Caki2 (cell line): ENCODE results near the gene LACC1. TPM values are rescaled to one million over a fixed set of nuclear protein-coding genes. Genes with fewer than 3 reads are reported as not detected.
A peak's percentile ranks its signal among the peaks of the same experiment; 100 is the strongest.

ENCODE experiments used
- DNase-seq: peaks from one replicate; pipeline ENCODE4 v3.0.0-alpha.2; 2015; ENCODE audit warnings: low read depth
- in situ Hi-C: cut with HindIII; loops from 2 replicates; pipeline ENCODE4 v1.10.0; 2016; ENCODE audit warnings: low sequenced_read_pairs, low pct_unique_long_range_greater_than_20kb, mixed read lengths
- total RNA-seq: library from RNA; depleted of rRNA; stranded (reverse); fragments of >200 nt; shearing (Covaris generic); gene quantifications from 2 replicates; pipeline ENCODE4 v1.2.3, GENCODE V29; 2014; ENCODE audit warnings: low replicate concordance; rRNA removed

The LACC1 gene
- 5.0 TPM in 1 of 2 replicates, not detected in the other for total RNA-seq

- in situ Hi-C loops = no loop called here
- DNase-seq = no peak
Observed at GRCh38 chr13:43879755-43880181, at the start of gene LACC1. Gene LACC1 (plus strand): TSS chr13:43879904. CDS start chr13:43880986, 1,082 bp downstream.

DNA sequence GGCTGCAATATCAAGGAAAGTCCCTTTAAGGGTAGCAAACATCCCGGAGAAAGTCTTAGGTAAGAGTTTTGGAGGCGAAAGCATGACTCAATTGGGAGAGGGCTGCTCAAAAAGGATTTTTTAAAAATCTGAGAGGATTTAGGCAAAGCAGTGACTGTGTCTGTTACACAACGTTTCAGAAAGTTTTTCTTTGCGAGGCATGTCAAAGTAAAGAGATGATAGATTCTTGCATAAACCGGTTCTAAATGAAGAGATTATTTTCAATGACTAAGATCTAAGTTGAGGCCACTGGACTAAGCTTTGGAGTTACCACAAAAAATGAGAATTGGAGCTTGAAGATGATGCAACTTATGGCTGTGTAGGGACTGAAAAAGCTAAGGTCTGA lies 49.2 kb upstream of the LACC1 start:
- in situ Hi-C loops = no loop called here
- DNase-seq = no peak

GRCh38 chr13:43831088-43831487 lies 48.6 kb upstream of the LACC1 start:
- no peak for DNase-seq
- in situ Hi-C loops = no loop called here

DNA sequence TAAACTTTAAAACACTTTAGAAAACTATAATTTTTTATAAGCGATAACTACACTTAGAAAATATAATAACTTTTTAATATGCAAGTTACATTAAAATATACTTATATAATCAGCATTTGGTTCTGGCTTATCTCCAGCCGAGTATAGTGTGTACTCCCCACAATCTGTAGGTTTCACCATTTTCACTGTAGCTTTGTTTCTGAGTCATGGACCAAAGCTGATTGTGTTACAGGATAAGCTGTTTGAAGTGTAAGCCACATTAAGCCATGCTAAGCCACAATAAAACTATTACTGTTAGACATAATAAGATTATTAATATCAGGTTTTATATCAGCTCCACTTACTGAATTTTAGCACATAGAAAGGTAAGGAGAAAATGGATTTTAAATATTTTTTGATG lies 44.0 kb upstream of the LACC1 start:
- in situ Hi-C loops = no loop called here
- no peak for DNase-seq

DNA sequence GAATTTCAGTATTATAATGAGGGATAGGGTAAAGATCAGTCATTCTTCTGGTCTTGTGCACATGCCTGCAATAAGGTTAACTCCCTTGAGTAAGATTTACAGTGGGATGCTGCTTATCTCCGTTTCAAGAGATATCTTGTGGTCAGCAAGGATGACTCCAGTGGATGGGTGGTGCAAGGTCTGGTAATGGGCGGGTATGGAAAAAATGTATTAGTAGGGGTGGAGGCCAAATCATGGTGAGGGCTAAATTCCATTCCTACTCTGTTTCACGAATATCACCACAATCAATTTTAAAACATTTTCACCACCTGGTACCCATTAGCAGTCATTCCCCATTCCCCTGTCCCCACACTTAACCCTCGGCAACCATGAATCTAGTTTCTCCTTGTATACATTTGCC lies 40.8 kb upstream of the LACC1 start:
- no peak for DNase-seq
- in situ Hi-C loops = no loop called here

GRCh38 chr13:43846496-43847158 lies 33.1 kb upstream of the LACC1 start:
- no peak for DNase-seq
- in situ Hi-C loops = no loop called here

DNA sequence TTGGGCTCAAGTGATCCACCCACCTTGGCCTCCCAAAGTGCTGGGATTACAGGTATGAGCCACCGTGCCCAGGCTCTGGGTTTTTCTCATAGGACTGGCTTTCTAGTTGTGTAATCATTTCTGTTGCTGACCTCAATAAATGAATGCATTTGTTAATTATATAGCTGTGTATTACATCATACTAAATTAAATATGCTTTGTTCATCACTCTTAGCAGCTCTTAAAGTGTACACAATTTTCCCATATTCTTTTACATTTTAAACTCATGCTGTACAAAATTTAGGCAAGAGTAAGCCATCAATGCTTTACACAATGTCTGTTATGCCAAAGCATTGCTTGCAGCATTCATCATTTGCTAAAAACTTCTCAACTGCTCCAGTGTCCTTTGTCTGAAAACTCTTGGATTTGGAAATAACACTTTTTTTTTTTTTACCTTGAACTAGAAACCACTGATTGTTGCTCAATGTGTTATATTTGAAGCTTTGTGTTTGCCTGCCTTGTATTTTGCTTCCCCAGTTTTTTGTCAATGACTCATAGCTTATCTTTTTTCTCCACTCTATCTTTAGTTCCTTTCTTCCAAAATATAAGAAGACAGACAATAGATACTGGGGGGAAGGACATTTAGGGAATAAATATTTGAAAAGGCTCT lies 31.6 kb upstream of the LACC1 start:
- in situ Hi-C loops = no loop called here
- no peak for DNase-seq

DNA sequence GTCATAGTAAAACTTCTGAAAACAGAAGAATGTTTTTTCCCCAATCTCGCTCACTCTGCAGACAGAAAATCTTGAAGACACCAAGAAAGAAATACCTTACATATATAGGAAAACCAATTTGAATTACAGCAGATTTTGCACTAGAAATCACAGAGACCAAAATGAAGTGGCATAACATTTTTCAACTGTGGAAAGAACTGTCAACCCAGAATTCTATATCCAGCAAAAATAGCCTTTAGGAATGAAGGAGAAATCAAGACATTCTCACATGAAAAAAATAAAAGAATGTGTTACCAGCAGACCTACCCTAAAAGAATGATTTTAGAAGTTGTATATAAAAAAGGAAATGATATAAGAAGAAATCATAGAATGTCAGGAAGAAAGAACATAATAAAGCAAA lies 28.8 kb upstream of the LACC1 start:
- in situ Hi-C loops = no loop called here

GRCh38 chr13:43852923-43853404 lies 26.7 kb upstream of the LACC1 start:
- in situ Hi-C loops = no loop called here
- DNase-seq = no peak

More for the DNA sequence above, 28.8 kb upstream of the LACC1 start:
- DNase-seq = no peak

GRCh38 chr13:43861863-43862262 lies 17.8 kb upstream of the LACC1 start:
- in situ Hi-C loops = no loop called here

GRCh38 chr13:43864921-43865320 lies 14.8 kb upstream of the LACC1 start:
- no peak for DNase-seq
- in situ Hi-C loops = no loop called here

More at GRCh38 chr13:43861863-43862262, 17.8 kb upstream of the LACC1 start:
- no peak for DNase-seq

GRCh38 chr13:43865892-43866291 lies 13.8 kb upstream of the LACC1 start:
- in situ Hi-C loops = no loop called here
- peak; percentile 32 for DNase-seq

GRCh38 chr13:43872181-43872580 lies 7.5 kb upstream of the LACC1 start:
- in situ Hi-C loops = no loop called here
- no peak for DNase-seq

- no peak for DNase-seq
- in situ Hi-C loops = no loop called here
Observed at GRCh38 chr13:43874504-43875092, 5.1 kb upstream of the LACC1 start.

GRCh38 chr13:43876366-43876765 lies 3.3 kb upstream of the LACC1 start:
- no peak for DNase-seq
- in situ Hi-C loops = no loop called here

DNA sequence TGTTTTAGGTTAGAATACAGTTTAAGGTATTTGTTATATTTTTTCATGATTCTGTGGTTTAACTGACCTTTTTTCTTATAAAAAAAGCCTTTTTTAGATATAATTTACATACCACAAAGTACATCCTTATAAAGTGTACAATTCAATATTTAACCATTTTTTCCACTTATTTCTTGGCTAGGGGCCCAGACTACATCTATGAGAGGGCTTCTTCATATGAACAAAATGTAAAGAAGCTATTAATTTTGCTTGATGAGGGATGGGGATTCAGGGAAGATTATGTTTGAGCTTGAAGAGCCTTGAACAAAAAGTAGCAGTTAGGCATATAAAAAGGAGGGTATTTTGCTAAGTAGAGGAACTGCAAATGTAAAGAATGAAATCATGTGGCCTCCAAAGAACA lies 2.4 kb upstream of the LACC1 start:
- DNase-seq = no peak
- in situ Hi-C loops = no loop called here

DNA sequence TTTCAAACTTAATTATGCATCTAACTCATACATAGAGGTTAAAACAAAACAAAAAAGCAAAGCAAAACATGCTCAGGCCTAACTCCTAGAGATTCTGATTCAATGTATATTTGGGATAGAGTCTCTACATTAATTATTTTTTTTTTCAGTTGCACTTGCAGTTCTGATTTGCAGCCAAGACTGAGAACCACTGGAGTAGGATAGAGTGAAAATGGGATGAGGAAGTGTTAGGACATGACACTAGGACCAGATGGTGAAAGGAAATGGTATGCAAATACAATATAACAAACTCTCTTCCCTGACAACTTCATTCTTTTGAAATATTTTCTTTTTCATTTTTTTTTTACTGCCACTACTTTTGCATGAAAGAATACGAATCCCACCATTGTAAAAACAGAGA lies 1.9 kb upstream of the LACC1 start:
- no peak for DNase-seq
- in situ Hi-C loops = no loop called here

DNA sequence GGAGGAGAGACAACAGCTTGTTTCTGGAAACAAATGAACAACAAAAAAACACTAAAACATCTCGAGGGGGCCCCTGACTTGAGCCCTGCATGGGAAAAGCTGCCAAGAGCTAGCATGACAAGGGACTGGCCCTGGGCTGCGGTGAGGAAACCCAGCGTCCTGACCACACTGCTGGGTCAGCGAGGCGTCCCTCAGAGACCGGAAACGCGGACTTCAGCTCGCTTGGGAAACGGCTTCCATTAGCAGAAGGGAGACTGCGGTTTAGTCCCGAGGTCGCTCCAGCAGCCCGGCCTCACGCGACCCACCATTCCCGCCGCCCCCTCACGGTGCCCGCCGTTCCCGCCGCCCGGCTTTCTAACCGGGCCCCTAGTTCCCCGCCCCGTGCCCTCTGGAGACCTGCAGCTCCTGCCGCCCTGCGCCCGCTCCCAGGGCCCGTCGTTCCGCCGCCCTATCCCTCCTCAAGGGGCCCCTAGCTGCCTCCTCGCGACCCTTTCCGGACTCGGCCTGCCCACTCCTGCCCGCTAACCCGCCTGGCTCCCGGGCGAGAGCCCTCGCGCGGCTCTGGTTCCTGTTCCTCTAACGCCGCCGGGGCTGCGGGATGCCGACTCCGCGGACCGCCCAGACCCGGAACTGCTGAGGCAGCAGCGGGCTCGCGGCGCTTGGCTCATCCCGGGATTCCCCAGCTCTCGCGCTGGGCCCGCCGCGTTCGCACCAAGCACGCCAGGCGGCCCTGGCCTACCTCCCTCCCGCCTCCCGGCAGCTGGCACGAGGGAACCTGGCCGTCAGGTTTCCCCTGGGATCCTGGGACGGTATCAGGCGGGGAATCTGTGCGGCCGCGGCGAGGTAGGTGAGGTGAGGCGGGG lies 581 bp upstream of the LACC1 start, which contains the start of gene CCDC122:
CCDC122 (minus strand) TSS at position 849 of the 863 bp plus-strand sequence. CDS start 10,364 bp downstream, outside the sequence.
- in situ Hi-C loops = no loop called here
- DNase-seq = peak; percentile 78
